Neural crest cell (in vitro differentiated cells): ENCODE results near the gene COL5A1. TPM values are rescaled to one million over a fixed set of nuclear protein-coding genes. Genes with fewer than 3 reads are reported as not detected.

Experiments used
- DNase-seq: peaks from one replicate; pipeline ENCODE4 v3.0.0; 2021; ENCODE audit warnings: low read depth, mixed read lengths, low spot score
- H3K27ac Mint-ChIP-seq: one replicate; pipeline ENCODE4 v1.8.0; 2021; ENCODE audit warnings: mild to moderate bottlenecking, mixed read lengths; ENCODE audit not compliant: unreplicated experiment
- H3K27me3 Mint-ChIP-seq: 2 replicates; pipeline ENCODE4 v1.8.0; 2021; ENCODE audit warnings: low read depth, mild to moderate bottlenecking, mixed read lengths
- H3K36me3 Mint-ChIP-seq: 2 replicates; pipeline ENCODE4 v1.8.0; 2021; ENCODE audit warnings: low read depth, mild to moderate bottlenecking, mixed read lengths
- H3K4me1 Mint-ChIP-seq: 2 replicates; pipeline ENCODE4 v1.8.0; 2021; ENCODE audit warnings: mixed read lengths
- H3K4me3 Mint-ChIP-seq: one replicate; pipeline ENCODE4 v1.8.0; 2021; ENCODE audit warnings: mild to moderate bottlenecking, mixed read lengths
- H3K9me3 Mint-ChIP-seq: 2 replicates; pipeline ENCODE4 v1.8.0; 2021; ENCODE audit warnings: mixed read lengths
- total RNA-seq: library from RNA; stranded (reverse); gene quantifications from 2 replicates; pipeline ENCODE4 v1.2.1, GENCODE V29; 2021
- TF ChIP-seq, protein P1 (sequence below): fragments of 200-600 bp; sonication (generic); conservative IDR thresholded peaks from 2 replicates; pipeline ENCODE4 v1.5.0; 2021; ENCODE audit warnings: antibody characterized with exemption, mild to moderate bottlenecking

COL5A1 gene
- total RNA-seq, 1 donor from 2014 or later, result 19.4 TPM

DNA sequence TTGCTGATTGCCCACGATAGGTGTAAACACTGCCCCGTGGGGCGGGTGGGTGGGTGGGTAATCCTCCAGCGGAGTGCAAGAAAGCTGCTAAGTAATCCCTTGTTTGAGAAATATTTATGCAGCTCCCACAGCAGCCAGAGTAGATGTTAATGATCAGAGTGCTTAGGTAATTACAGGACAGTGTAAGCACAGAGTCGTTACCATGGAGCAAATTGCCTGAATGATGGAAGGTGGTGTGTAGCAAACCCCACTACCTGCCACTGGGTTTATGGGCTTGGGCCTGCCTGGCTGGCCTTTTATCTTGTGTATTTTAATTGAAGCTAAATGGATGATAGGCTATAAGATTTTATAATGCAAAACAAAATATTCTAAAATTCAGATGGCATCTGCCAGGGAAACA lies 110.0 kb downstream of the COL5A1 start:
- H3K4me3 Mint-ChIP-seq, result no peak overlapping the region
- DNase-seq, result no peak
- no peak overlapping the region for H3K27ac Mint-ChIP-seq
- no peaks in the 10 kb centered on the region for H3K27me3 Mint-ChIP-seq
- H3K9me3 Mint-ChIP-seq, result no peaks in the 10 kb centered on the region
- TF ChIP-seq, protein P1, sequence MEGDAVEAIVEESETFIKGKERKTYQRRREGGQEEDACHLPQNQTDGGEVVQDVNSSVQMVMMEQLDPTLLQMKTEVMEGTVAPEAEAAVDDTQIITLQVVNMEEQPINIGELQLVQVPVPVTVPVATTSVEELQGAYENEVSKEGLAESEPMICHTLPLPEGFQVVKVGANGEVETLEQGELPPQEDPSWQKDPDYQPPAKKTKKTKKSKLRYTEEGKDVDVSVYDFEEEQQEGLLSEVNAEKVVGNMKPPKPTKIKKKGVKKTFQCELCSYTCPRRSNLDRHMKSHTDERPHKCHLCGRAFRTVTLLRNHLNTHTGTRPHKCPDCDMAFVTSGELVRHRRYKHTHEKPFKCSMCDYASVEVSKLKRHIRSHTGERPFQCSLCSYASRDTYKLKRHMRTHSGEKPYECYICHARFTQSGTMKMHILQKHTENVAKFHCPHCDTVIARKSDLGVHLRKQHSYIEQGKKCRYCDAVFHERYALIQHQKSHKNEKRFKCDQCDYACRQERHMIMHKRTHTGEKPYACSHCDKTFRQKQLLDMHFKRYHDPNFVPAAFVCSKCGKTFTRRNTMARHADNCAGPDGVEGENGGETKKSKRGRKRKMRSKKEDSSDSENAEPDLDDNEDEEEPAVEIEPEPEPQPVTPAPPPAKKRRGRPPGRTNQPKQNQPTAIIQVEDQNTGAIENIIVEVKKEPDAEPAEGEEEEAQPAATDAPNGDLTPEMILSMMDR, result no peak
- H3K4me1 Mint-ChIP-seq, result peaks cover 5% of the 10 kb centered on the region
- H3K36me3 Mint-ChIP-seq, result peaks cover 9% of the 10 kb centered on the region

DNA sequence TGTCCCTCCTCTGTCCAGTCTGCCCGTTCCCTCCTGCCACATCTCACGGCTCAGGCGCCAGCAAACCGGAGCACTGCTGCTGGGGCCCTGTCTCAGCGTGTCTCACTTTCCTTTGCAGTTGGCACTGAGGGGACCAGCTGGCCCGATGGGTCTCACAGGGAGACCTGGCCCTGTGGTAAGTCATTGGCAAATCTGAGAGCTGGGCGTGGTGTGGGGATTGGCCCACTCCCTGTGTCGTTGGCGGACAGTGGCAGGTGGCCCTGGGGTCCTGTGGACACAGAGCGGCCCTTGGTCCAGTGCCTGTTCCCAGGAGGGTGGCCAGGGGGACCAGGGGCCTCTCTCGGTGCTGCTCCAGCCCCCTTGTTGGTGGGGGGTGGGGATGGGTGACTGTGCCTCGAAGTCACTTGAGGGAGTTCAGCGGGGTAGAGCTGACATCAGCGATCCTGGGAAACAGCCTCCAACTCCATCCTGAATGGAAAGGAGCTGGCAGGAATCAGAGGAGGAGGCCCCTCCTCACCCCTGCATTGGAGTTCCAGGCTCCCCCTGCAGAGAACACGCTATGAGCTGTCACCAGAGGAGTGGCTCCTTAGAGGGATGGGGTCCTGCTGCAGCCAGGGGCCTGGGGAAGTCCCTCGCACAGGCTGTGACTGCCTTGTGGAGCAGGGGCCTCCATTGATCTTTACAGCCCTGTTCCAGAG lies 111.0 kb downstream of the COL5A1 start:
- Mint-ChIP-seq H3K27me3 (no peaks in the 10 kb centered on the region), H3K4me1 (peaks cover 5% of the 10 kb centered on the region), H3K36me3 (peaks cover 3% of the 10 kb centered on the region), H3K9me3 (no peaks in the 10 kb centered on the region), H3K4me3 (no peak overlapping the region), H3K27ac (no peak overlapping the region)
- TF ChIP-seq, protein P1, result no peak
- no peak for DNase-seq

DNA sequence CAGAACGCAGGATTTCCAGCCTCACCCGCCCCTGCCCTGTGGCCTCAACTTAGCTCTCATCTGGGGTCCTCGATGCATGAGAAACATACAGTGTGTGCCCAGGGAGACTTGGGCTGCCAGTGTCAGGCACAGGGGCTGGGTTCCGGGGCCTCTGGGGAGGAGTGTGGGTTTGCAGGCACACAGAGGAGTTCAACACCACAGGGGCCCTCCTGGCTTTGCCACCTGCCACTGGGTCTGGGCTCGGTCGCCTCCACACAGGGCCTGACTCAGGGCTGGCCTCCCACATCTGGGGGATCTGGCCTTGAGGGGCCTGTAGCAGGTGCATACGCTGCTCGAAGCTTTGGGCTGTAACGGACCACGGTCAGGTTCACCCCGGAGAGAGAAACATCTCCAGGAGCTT lies 111.6 kb downstream of the COL5A1 start:
- peaks cover under 1% of the 10 kb centered on the region for H3K36me3 Mint-ChIP-seq
- H3K4me3 Mint-ChIP-seq, result no peak overlapping the region
- no peaks in the 10 kb centered on the region for H3K9me3 Mint-ChIP-seq
- no peak overlapping the region for H3K27ac Mint-ChIP-seq
- no peak for DNase-seq
- peaks cover 5% of the 10 kb centered on the region for H3K4me1 Mint-ChIP-seq
- no peaks in the 10 kb centered on the region for H3K27me3 Mint-ChIP-seq
- TF ChIP-seq, protein P1, result no peak

DNA sequence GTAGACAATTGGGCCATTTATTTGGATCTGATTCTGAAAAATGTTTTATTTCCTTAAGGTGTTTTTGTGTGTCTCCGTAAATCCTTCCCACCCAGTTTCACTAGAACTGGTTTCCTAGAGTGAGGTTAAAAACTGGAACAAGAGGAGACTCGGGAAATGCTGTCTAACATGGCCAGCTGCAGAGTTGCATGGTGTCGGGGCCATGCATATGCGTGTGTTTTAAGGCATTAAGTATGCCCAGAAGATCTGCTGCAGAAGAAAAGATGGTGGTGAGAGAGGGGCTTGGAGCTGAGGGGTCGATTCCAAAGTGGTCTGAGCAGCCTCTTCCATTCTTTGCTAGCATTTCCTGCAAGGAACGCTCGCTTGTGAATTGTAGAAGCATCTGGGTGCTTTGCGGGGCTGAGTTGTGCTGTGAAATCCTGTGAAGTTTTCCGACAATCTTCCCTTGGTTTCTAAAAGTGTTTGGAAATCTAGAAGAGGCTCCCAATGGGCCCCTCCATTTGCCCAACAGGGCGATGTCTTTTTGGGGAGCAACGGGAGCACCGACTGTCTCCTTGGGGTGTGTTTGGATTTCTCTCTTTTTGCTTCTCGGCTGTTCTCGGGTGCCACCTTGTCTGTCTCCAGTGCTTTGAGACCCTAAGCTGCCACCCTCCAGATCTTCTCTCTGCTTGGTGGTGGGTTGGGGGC lies 113.8 kb downstream of the COL5A1 start:
- H3K27me3 Mint-ChIP-seq, result no peaks in the 10 kb centered on the region

DNA sequence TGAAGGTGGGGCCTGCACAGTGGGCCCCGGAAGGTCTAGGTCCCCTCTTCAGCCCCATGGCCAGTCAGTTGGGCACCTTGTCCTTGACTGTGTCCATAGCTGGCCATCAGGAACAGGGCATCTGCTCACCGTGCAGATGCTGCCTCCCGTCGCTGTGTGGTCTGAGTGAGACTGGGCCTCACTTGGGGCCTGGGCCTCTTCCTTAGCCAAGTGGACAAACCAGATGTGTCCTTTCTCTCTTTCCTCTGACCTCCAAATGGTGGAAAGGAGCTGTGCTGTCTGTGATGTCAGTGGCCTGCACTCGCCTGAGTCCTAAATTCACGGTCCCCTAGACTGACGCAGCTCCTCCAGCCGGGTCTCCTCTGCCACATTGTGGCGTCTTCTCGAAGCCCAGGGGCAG lies 114.5 kb downstream of the COL5A1 start:
- DNase-seq, result no peak
- H3K36me3 Mint-ChIP-seq, result peaks cover 5% of the 10 kb centered on the region
- H3K4me3 Mint-ChIP-seq, result no peak overlapping the region
- H3K4me1 Mint-ChIP-seq, result no peaks in the 10 kb centered on the region
- H3K9me3 Mint-ChIP-seq, result peaks cover 5% of the 10 kb centered on the region
- no peaks in the 10 kb centered on the region for H3K27me3 Mint-ChIP-seq
- TF ChIP-seq, protein P1, result no peak
- no peak overlapping the region for H3K27ac Mint-ChIP-seq

More for the DNA sequence above, 113.8 kb downstream of the COL5A1 start:
- no peaks in the 10 kb centered on the region for H3K36me3 Mint-ChIP-seq
- no peaks in the 10 kb centered on the region for H3K9me3 Mint-ChIP-seq
- H3K27ac Mint-ChIP-seq, result no peak overlapping the region
- DNase-seq, result no peak
- TF ChIP-seq, protein P1, result no peak
- H3K4me3 Mint-ChIP-seq, result no peak overlapping the region
- no peaks in the 10 kb centered on the region for H3K4me1 Mint-ChIP-seq
